T47D (cell line): ENCODE data around the gene CELF1.

Source experiments
- DNase-seq, 2 experiments: peaks; one replicate each; pipeline versions ENCODE4 v3.0.0 to v3.0.0-alpha.2; 2011 to 2012; ENCODE audit warnings: low read depth in 1 of 2, low spot score in 1 of 2
- JUND ChIP-seq: IDR thresholded peaks from 2 replicates; pipeline ENCODE4 v1.6.1; 2012; ENCODE audit warnings: low read depth
- in situ Hi-C: cut with HindIII; loops from 2 replicates; pipeline ENCODE4 v1.10.0; 2016; ENCODE audit warnings: low sequenced_read_pairs, low pct_unique_long_range_greater_than_20kb

The CELF1 gene

DNA sequence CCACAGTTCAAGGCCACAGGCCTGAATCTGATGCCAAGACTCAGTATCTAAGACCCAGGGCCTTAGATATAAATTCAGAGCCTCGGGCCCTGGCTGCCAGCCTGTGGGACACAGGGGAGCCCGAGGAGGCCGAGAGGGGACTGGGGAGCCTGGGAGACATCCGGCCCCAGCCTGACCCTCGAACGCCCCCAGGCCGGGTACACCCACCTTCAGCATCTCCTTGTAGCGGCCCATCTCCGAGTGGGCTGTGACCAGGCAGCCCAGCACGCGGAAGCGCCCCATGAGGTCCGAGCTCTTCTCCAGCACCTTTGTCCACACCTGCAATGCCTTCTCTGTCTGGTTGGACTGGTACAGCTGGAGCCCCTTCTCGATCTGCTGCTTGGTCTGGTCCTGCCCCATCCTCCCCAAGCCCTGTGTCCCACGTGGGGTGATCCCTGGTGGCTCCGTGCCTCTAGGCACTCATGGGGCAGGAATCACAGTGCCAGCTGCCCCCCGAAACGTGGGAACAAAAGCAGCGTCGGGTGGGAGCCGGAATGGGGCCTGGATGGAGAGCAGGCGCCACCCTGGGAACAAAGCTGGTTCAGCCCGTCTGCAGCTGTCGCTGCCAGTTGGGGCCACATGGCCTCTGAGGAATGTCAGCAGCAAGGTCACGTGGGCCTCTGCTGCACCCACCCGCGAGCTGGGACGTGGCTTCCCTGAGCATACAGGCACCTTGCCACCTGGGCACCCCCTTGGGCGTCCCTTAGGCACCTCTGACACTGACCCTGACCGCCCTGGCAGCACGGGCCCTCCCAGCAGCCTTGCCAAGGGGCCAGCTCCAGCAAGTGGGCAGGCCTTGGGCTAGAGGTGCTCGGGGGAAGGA is 104.1 kb downstream of the CELF1 start, which contains the start of gene RAPSN:
Gene RAPSN, minus strand, starts transcription at position 571 of the 862 bp plus-strand sequence. Its CDS starts 172 bp downstream, at position 399.
- no peak for DNase-seq
- no peak for TF ChIP-seq JUND
- in situ Hi-C loops = no loop called here

DNA sequence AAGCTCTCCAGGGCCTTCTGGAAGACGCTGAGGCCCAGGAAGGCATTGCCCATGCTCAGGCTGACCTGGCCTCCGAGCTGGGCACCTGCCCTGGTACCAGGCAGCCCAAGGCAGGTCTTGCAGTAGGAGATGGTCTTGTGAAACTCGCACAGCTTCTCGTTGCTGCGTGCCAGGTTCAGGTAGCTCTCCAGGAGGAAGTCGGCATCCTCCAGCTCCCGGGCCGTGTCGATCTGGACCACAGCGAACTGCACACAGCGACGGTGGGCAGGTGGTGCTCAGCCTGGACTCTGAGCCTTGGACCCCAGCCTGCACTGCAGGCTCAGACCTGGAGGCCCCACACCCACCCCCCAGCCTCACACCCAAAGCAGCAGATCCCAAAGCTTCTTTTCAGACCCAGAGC is 105.0 kb downstream of the CELF1 start:
- TF ChIP-seq JUND = no peak
- in situ Hi-C loops = no loop called here
- no peak for DNase-seq

DNA sequence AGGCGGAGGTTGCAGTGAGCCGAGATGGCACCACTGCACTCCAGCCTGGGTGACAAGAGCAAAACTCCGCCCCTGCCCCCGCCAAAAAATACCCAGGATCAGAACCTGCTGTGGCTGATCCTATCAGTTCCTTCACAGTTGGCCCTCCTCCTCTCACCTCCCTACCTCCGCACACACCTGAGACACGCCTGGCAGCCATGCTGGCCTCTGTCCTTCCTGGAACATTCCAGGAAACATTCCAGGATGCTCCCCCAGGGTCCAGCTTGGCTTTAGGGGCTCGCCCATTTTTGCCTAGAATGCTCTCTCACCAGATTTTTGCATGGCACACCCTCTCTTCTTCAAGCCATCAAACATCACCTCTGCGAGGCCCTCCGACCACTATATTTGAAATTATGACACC is 106.1 kb downstream of the CELF1 start:
- TF ChIP-seq JUND = no peak
- DNase-seq = no peak
- in situ Hi-C loops = no loop called here

DNA sequence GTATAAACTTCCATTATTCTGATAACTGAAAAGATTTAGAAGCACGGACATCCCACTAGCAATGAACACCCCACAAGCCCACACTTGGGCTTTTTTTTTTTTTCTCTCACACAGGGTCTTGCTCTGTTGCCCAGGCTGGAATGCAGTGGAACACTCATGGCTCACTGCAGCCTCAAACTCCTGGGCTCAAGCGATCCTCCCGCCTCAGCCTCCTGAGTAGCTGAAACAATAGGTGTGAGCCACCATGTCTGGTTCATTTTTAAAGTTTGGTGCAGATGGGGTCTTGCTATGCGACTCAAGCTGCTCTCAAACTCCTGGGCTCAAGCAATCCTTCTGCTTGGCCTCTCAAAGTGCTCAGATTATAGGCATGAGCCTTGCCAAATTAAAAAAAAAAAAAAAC is 107.1 kb downstream of the CELF1 start:
- no peak for DNase-seq
- no peak for TF ChIP-seq JUND
- in situ Hi-C loops = no loop called here

DNA sequence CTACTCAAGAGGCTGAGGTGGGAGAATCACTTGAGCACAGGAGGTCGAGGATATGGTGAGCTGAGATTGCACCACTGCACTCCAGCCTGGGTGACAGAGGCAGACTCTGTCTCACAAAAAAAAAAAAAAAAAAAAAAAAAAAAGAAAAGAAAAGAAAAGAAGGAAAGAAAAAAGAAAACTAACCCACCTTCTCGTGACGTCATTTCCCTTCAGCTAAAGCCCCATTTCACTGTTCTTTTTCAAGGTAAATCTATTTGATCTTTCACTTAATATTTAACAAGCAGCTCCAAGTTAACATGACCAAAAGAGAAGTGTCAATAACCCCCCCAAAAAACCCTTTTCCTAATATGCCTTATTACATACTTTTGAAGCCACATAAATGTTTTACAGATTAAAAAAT is 109.1 kb downstream of the CELF1 start:
- DNase-seq = no peak
- in situ Hi-C loops = no loop called here
- TF ChIP-seq JUND = no peak

DNA sequence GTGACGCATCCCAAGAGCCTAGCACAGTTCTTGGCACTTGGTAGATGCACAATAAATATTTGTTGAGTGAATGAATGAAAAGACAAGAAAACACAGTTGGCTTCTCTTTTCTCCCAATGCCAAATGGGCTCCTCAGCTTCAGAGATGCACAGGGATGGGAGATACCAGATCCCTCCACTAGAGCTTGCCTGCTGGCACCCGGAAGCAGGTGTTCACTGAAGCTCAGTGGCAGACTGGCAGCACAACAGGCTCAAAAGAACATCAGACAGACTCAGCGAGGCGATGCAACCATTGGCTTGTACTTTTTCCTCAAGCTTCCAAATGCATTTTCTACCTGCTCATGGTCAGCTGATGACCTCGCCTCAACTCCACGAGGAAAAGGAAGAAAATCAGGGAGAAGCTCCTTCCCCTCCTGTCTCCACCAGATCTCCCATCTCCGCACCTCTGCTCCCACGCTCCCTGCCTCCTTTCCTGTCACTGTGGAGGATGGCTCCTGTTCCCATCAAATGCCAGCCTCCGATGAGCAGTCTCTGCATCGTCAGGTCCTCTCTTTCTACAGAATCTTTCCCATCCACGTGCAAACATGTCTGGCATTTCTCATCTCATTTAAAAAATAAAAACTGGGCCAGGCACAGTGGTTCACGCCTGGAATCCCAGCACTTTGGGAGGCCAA is 109.8 kb downstream of the CELF1 start:
- DNase-seq = peak; percentile 62
- in situ Hi-C loops = no loop called here
- TF ChIP-seq JUND = no peak

DNA sequence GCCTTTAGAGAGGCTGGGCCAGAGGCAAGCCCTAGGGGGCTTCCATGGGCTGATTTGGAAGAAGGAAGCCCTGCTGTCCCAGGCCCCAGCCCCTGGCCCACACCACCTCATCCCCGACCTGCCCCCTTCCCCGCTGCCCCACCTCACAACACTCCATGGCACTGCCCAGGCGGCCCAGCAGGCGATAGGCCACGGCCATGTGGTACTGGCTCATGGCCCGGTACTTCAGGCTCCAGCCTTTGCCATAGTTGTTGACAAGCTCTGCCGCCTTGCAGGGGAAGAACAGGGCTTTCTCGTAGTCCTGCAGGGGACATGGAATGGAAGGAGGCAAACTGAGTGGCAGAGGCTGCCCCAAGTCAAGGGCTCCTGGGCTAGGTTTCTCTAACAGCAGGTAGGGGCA is 110.4 kb downstream of the CELF1 start:
- no peak for DNase-seq
- in situ Hi-C loops = no loop called here
- no peak for TF ChIP-seq JUND

DNA sequence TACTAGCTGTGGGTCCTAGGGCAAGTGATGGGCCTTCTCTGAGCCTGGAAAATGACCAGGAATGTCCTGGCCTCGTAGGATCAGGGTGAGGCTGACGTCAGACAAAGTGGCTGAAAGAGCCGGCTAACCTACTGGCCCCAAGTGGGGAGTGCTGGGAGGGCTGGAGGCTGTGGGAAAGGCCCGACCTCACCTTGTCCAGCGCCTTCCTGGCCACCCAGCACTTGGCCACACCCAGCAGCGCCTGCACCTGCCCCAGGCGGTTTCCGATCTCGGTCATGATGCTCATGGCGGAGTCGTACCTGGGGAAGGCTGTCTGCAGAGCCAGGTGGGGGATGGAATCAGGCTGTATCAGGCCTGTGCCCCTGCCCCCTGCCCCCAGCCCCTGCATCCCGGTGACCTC is 111.5 kb downstream of the CELF1 start:
- TF ChIP-seq JUND = no peak
- in situ Hi-C loops = no loop called here
- DNase-seq = no peak

DNA sequence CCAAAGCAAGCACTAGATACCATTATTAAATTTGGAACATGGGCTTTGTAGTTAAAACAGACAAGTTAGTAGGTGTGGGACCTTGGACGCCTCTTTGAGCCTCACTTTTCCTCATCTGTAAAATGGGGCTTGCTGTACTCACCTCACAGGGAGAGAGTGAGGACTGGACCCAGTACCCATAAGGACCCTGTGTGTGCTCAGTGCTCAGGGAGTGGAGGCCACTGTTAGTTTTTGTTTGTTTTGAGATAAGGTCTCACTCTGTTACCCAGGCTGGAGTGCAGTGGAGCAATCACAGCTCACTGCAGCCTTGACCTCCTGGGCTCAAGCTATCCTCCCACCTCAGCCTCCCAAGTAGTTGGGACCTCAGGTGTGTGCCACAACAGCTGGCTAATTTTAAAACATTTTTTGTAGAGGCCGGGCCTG is 112.9 kb downstream of the CELF1 start:
- TF ChIP-seq JUND = no peak
- DNase-seq = no peak
- in situ Hi-C loops = no loop called here

DNA sequence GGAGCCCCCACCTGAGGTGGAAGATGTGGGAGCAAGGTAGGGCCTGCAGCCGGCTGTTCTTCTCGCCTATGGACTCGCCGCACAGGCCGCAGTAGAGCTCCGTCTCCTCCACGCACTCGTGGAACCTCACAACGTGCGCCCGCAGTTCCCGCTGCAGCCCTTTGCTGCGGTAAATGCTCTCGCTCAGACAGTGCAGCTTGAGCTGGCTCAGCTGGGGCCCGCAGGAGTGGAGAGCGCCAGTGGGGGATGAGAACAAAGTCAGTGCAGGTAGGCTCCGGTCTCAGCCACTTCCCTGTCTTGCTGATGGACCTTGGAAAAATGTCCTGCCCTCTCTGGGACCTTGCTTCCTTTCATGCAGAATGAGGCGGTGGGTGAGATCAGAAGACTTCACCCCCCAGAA is 114.2 kb downstream of the CELF1 start:
- no peak for DNase-seq
- TF ChIP-seq JUND = no peak
- in situ Hi-C loops = no loop called here

DNA sequence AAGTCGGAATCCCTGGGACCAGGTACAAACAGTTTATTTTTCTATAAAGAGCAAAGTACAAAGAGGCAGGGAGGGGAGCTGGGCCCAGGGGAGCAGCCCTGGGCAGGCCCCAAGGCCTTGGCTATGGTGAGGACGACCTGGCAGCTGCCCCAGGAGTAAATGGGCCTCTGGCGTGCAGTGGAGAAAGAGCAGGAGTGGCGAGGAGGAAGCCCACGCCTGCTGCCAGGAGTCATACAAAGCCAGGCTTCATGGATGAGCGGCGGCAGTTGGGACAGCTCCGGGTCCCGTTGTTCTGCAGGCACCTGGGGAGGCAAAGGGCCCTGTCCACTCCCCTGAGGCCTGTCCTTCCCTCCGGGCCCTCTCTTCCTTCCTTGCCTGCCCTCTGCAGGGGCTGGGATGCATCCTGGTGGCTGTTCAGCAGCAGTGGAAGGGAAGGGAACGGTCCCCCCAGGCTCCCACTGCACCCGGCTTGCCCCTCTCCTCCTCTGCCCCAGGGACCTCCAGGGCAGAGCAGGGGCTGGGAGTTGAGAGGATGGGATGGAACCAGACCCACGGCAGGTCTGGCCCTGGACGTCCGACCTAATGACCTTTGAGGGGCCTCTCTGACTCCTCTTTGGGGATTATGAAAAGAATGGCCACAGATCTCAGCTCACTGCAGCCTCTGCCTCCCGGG is 115.0 kb downstream of the CELF1 start:
- in situ Hi-C loops = no loop called here
- TF ChIP-seq JUND = no peak
- no peak for DNase-seq

DNA sequence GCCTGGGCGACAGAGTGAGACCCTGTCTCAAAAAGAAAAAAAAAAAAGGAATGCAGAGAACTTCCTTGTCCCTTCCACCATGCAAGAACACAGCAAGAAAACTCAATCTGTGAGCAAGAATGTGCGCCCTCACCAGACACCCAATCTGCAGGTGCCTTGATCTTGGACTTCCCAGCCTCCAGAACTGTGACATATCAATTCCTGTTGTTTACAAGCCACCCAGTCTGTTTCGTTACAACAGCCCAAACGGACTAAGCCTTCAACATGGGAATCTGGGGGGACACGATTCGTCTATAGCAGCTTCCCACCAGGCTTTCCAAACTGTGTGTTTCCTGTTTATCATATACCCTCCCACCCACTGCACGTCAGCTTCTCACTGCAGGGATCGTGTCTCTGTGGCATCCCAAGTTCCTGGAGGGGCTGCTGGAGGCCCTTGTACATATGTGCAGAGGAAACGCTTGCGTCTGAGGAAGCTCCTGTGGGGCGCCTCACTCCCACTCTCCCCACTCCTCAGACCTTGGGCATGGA is 115.7 kb downstream of the CELF1 start:
- in situ Hi-C loops = no loop called here
- TF ChIP-seq JUND = no peak
- no peak for DNase-seq

DNA sequence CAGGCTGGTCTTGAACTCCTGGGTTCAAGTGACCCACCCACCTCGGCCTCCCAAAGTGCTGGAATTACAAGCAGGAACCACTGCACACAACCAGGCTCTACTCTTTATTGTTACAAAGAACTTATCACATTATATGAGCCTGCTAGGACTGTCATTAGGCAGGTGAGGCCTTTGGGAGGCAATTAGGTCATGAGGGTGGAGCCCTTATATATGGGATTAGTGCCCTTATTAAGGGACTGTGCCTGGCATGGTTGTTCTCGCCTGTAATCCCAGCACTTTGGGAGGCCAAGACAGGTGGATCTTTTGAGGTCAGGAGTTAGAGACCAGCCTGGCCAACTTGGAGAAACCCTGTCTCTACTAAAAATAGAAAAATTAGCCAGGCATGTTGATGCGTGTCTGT is 116.2 kb downstream of the CELF1 start:
- in situ Hi-C loops = no loop called here
- no peak for TF ChIP-seq JUND

More for the DNA sequence above, 116.2 kb downstream of the CELF1 start:
- no peak for DNase-seq
